Neural progenitor cell (in vitro differentiated cells): ENCODE data around the gene NUDT22. TPM values are rescaled to one million over a fixed set of nuclear protein-coding genes. Genes with fewer than 3 reads are reported as not detected.

ENCODE experiments used
- DNase-seq: peaks from one replicate; pipeline ENCODE4 v3.0.0-alpha.2; 2016; ENCODE audit warnings: low spot score
- H2AFZ ChIP-seq: fragments of 200-600 bp; sonication (generic); replicated peaks from 2 replicates; pipeline ENCODE4 v1.6.1; 2016; ENCODE audit warnings: antibody characterized with exemption
- H3F3A ChIP-seq: fragments of 200-600 bp; sonication (generic); 2 replicates; pipeline ENCODE4 v1.6.1; 2016; ENCODE audit warnings: antibody characterized with exemption, low read depth
- H3K27ac ChIP-seq: fragments of 200-600 bp; sonication (generic); 2 replicates; pipeline ENCODE4 v1.5.1; 2016; ENCODE audit warnings: mild to moderate bottlenecking
- H3K27me3 ChIP-seq: fragments of 200-600 bp; sonication (generic); 2 replicates; pipeline ENCODE4 v1.6.1; 2016; ENCODE audit warnings: mild to moderate bottlenecking, moderate library complexity
- H3K36me3 ChIP-seq: fragments of 200-600 bp; sonication (generic); 2 replicates; pipeline ENCODE4 v1.5.1; 2016
- H3K4me1 ChIP-seq: fragments of 200-600 bp; sonication (generic); 2 replicates; pipeline ENCODE4 v1.6.1; 2016; ENCODE audit warnings: mixed run types
- H3K4me2 ChIP-seq: fragments of 200-600 bp; sonication (generic); 2 replicates; pipeline ENCODE4 v1.6.1; 2016
- H3K4me3 ChIP-seq: fragments of 200-600 bp; sonication (generic); 2 replicates; pipeline ENCODE4 v1.5.1; 2016
- H3K79me2 ChIP-seq: fragments of 200-600 bp; sonication (generic); 2 replicates; pipeline ENCODE4 v1.6.1; 2016; ENCODE audit warnings: low read depth
- H3K9ac ChIP-seq: fragments of 200-600 bp; sonication (generic); 2 replicates; pipeline ENCODE4 v1.6.1; 2016
- H3K9me3 ChIP-seq: fragments of 200-600 bp; sonication (generic); 2 replicates; pipeline ENCODE4 v1.5.1; 2016; ENCODE audit warnings: low read depth
- H4K20me1 ChIP-seq: fragments of 200-600 bp; sonication (generic); 2 replicates; pipeline ENCODE4 v1.6.1; 2016; ENCODE audit warnings: low read depth
- H3K27ac Mint-ChIP-seq: 3 replicates; pipeline ENCODE4 v1.8.0; 2021; ENCODE audit warnings: mixed read lengths
- H3K27me3 Mint-ChIP-seq: 2 replicates; pipeline ENCODE4 v1.8.0; 2022; ENCODE audit warnings: low read depth, mild to moderate bottlenecking, inconsistent platforms, moderate library complexity, mixed read lengths; ENCODE audit not compliant: insufficient read depth
- H3K36me3 Mint-ChIP-seq: 3 replicates; pipeline ENCODE4 v1.8.0; 2021; ENCODE audit warnings: mixed read lengths
- H3K4me1 Mint-ChIP-seq: 3 replicates; pipeline ENCODE4 v1.8.0; 2021; ENCODE audit warnings: mixed read lengths
- H3K4me3 Mint-ChIP-seq: 3 replicates; pipeline ENCODE4 v1.8.0; 2021; ENCODE audit warnings: mild to moderate bottlenecking, moderate library complexity, mixed read lengths
- H3K9me3 Mint-ChIP-seq: 3 replicates; pipeline ENCODE4 v1.8.0; 2020; ENCODE audit warnings: mixed read lengths
- EZH2 ChIP-seq: fragments of 200-600 bp; sonication (generic); IDR thresholded peaks from 2 replicates; pipeline ENCODE4 v1.6.1; 2017; ENCODE audit warnings: antibody characterized with exemption, mild to moderate bottlenecking, moderate library complexity
- EZH2phosphoT487 ChIP-seq: fragments of 200-600 bp; sonication (generic); IDR thresholded peaks from 2 replicates; pipeline ENCODE4 v1.6.1; 2017; ENCODE audit warnings: antibody characterized with exemption
- total RNA-seq: library from RNA; depleted of rRNA; stranded (reverse); fragments of >200 nt; gene quantifications from 2 replicates; pipeline ENCODE4 v1.2.3, GENCODE V29; 2015; ENCODE audit warnings: low replicate concordance
- TF ChIP-seq, protein P1 (sequence below): fragments of 200-600 bp; sonication (generic); IDR thresholded peaks from 2 replicates; pipeline ENCODE4 v1.5.1; 2017; ENCODE audit warnings: antibody characterized with exemption, mild to moderate bottlenecking

NUDT22 gene
- total RNA-seq, 1 donor from 2014 or later, result 23.5 TPM

DNA sequence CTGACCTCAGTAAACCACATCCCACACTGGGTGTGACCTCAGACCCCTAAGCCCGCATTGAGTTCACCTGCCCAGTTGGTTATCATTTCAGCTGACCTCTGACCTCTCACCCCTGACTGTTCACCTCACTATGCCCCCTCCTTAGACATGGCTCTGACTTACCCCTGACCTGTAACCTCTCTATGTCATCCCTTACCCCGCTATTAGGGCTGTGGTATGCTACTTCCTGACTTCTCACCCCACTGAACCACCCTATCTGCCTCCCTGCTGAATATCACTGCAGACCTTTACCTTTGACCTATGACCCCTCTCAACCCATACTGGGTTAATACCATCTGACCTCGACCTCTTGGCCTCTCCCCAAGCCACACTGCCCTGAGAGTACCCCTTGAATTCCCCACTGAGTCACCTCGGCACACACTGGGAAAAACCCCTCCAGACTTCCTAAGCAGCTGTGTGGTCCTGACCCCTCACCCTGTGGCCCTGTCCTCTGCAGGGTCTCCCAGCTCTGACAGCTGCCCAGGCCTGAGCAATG lies 33.5 kb downstream of the NUDT22 start:
- H3K27me3 Mint-ChIP-seq, result peaks cover 10% of the 10 kb centered on the region
- H2AFZ ChIP-seq, result no peak overlapping the region
- H3K4me3 Mint-ChIP-seq, result peak overlapping the region; percentile 51
- DNase-seq, result no peak
- H3K9ac ChIP-seq, result no peak overlapping the region
- no peaks in the 10 kb centered on the region for H3K36me3 ChIP-seq
- H3K79me2 ChIP-seq, result no peaks in the 10 kb centered on the region
- H3K27ac Mint-ChIP-seq, result no peak overlapping the region
- peaks cover 19% of the 10 kb centered on the region for H3K36me3 Mint-ChIP-seq
- no peak overlapping the region for H3K27ac ChIP-seq
- no peaks in the 10 kb centered on the region for H3K27me3 ChIP-seq
- H3K9me3 Mint-ChIP-seq, result no peaks in the 10 kb centered on the region
- H3K4me2 ChIP-seq, result no peak overlapping the region
- H3K4me3 ChIP-seq, result no peak overlapping the region
- H3K4me1 ChIP-seq, result no peaks in the 10 kb centered on the region
- H3F3A ChIP-seq, result no peaks in the 10 kb centered on the region
- H3K4me1 Mint-ChIP-seq, result peaks cover 3% of the 10 kb centered on the region
- TF ChIP-seq EZH2phosphoT487 (no peak), EZH2 (no peak)
- H3K9me3 ChIP-seq, result no peaks in the 10 kb centered on the region
- no peaks in the 10 kb centered on the region for H4K20me1 ChIP-seq

DNA sequence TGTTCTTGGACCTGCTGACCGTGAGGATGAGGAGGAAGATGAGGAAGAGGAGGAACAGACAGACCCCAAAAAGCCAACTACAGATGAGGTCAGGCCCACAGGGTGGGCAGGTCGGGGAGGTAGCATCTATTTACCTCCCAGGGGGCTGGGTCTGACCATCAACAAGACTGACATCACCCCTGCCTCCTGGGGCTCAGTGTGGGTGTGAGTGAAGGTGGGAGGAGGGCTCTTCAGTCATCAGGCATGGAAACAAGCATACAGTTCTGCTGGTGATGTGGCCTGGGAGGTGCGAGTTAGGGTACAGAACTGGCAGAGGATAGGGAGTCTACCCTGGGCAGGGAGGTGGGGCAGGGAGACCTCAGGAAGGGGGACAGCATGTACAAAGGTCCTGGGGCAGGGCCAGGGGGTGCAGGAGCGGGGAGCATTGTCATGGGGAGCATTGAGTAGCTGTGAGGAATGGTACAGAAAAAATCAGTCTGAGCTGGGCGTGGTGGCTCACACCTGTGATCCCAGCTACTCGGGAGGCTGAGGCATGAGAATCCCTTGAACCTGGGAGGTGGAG lies 34.2 kb downstream of the NUDT22 start:
- Histone ChIP-seq H3K79me2 (no peaks in the 10 kb centered on the region), H3K4me3 (no peak overlapping the region), H3K4me2 (no peak overlapping the region), H4K20me1 (no peaks in the 10 kb centered on the region), H2AFZ (no peak overlapping the region), H3F3A (no peaks in the 10 kb centered on the region), H3K9ac (no peak overlapping the region), H3K4me1 (no peaks in the 10 kb centered on the region), H3K9me3 (no peaks in the 10 kb centered on the region), H3K36me3 (no peaks in the 10 kb centered on the region), H3K27me3 (no peaks in the 10 kb centered on the region), H3K27ac (no peak overlapping the region)
- no peak for TF ChIP-seq EZH2phosphoT487
- TF ChIP-seq, protein P1, sequence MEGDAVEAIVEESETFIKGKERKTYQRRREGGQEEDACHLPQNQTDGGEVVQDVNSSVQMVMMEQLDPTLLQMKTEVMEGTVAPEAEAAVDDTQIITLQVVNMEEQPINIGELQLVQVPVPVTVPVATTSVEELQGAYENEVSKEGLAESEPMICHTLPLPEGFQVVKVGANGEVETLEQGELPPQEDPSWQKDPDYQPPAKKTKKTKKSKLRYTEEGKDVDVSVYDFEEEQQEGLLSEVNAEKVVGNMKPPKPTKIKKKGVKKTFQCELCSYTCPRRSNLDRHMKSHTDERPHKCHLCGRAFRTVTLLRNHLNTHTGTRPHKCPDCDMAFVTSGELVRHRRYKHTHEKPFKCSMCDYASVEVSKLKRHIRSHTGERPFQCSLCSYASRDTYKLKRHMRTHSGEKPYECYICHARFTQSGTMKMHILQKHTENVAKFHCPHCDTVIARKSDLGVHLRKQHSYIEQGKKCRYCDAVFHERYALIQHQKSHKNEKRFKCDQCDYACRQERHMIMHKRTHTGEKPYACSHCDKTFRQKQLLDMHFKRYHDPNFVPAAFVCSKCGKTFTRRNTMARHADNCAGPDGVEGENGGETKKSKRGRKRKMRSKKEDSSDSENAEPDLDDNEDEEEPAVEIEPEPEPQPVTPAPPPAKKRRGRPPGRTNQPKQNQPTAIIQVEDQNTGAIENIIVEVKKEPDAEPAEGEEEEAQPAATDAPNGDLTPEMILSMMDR, result no peak
- TF ChIP-seq EZH2, result no peak
- Mint-ChIP-seq H3K27ac (no peak overlapping the region), H3K4me3 (no peak overlapping the region), H3K4me1 (peaks cover 3% of the 10 kb centered on the region), H3K9me3 (no peaks in the 10 kb centered on the region), H3K36me3 (peaks cover 19% of the 10 kb centered on the region), H3K27me3 (peaks cover 10% of the 10 kb centered on the region)
- DNase-seq, result no peak

DNA sequence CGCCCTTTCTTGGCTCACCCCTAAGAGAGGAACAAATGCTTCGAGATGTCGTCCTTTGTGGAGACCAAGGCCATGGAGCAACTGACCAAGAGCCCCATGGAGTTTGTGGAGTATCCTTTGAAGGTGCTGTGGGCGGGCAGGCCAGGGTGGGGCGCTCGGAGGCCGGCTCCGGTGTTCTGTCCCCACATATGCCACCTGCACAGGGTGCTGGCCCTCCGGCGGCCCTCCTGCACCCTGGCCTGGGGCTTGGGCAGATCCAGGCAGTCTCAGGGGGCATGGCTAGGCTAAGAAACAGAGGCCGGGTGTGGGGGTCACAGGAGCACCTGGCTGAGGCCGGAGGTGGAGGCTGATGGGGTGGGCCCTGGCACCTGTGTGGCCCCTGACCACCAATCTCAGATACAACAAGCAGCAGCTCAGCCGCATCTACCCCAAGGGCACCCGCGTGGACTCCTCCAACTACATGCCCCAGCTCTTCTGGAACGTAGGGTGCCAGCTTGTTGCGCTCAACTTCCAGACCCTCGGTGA lies 35.5 kb downstream of the NUDT22 start:
- peaks cover 12% of the 10 kb centered on the region for H3K27me3 Mint-ChIP-seq
- DNase-seq, result no peak
- Histone ChIP-seq H4K20me1 (no peaks in the 10 kb centered on the region), H3K4me2 (no peak overlapping the region), H3K4me1 (no peaks in the 10 kb centered on the region), H3K4me3 (no peak overlapping the region), H3K79me2 (no peaks in the 10 kb centered on the region), H3K9me3 (no peaks in the 10 kb centered on the region), H2AFZ (no peak overlapping the region), H3K27me3 (no peaks in the 10 kb centered on the region), H3K9ac (no peak overlapping the region), H3K27ac (no peak overlapping the region), H3F3A (no peaks in the 10 kb centered on the region), H3K36me3 (no peaks in the 10 kb centered on the region)
- peaks cover 21% of the 10 kb centered on the region for H3K36me3 Mint-ChIP-seq
- H3K4me1 Mint-ChIP-seq, result peaks cover 3% of the 10 kb centered on the region
- H3K27ac Mint-ChIP-seq, result no peak overlapping the region
- TF ChIP-seq EZH2phosphoT487 (no peak), EZH2 (no peak)
- TF ChIP-seq, protein P1, result no peak
- no peaks in the 10 kb centered on the region for H3K9me3 Mint-ChIP-seq
- H3K4me3 Mint-ChIP-seq, result no peak overlapping the region
